DMS153 (cell line): ENCODE measurements around the gene PTPRG.

Experiments
- DNase-seq: peaks from one replicate; lab custom pipeline; 2025; lab: John Stamatoyannopoulos, UW

Gene PTPRG

DNA sequence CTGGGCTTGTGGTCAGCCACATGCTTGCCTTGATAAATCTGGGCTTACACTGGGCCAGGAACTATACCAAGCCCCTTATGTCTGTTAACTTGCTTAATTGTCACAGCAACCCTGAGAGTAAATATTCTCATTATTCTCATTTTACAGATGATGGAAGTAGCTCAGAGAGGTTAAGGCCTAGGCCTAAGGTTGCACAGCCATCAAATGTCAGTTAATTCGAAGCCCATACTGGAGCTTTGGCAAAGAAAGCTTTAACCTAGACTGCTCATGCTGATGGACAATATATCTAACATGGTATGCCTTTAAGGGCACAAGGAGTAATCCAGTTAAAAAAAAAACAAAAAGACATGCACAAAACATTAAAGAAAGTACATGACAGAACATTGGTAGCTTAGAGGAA lies 591.9 kb downstream of the PTPRG start:
- no peak for DNase-seq

DNA sequence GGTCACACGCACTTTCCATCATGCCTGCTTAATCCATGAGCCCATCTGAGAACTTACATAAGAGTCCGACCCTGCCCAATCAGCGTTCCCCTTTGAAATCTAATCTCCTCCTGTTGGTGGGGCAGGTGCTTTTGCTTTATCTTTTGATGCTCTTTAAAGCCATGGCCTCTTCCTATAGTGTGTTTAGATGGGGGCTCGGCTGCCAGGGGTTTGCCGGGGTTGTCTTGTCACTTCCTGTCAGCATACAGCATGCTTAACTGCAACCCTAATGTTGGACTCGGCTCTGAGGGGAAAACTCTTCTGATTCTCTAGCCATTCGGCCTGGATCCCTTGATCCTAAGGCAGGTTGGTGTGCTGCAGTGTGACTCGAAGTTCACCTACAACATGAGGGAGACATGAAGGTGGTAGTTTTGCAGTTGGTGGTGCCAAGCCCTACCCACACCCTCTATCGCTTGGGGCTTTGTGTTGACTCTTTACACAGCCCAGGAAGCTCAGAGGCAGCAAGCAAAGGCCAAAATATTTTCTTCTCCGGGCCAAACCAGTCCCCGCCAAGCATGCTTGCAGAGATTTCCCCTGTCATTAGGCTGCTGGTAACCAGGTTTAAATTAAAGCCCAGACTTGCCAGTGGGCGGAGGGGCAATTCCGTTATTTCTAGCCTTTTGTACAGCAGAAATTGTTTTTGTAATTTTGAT lies 593.2 kb downstream of the PTPRG start:
- no peak for DNase-seq

DNA sequence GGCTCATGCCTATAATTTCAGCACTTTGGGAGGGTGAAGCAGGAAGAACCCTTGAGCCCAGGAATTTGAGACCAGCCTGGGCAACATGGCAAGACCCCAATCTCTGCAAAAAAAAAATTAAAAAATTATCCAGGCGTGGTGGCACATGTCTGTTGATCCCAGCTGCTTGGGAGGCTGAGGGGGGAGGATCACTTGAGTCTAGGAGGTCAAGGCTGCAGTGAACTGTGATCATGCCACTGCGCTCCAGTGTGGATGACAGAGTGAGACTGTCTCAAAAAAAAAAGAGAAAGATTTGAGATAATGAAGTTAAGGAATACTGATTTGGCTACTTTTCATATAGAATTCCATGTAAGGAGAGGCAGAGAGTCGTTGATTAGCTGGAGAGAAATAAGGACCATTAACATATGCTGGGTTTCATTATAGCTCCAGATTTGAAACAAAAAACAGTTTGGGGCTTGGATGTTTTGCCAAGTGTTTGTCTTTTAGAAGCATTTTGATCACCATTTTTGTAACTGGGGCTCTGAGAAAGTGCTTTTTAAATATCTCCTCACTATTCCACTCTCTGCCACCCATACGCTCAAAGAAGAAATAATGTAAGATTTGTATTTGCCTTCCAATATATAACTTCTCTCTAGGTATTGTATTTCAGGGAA lies 597.8 kb downstream of the PTPRG start:
- DNase-seq: no peak

DNA sequence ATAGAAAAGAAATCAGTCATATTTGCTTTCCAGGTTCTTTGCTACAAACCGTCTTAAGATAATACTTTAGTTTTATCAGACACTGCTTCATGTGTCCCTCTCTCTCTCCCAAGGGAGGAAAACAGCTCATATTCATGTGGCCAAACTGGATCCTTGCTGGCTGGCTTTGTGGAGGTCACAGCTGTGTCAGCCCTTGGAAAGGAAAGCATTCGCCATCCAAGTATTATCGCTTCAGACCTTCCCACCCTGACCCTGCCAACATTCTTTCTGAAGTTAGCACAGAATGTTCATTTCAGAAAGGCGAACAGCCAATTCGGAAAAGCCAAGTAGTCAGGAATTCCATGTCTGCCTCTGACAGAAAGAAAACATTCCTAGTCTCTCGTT lies 598.3 kb downstream of the PTPRG start:
- DNase-seq: no peak

DNA sequence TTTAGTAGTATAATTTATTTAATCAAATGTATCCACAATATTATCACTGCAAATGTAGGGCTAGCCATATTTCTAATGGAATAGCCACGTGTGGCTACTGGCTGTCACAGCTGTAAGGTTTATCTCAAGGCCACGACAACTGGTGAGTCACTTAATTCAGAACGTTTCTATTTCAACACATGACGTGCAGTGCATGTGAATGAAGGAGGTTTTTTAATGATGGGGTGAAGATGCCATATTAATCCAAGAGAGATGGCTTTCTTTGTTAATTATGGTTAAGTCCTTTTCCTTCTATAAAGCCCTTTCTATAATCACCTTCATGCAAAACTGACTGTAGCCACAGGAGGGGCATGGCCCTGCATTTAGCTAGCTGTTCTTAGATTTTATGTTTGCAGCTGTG lies 600.0 kb downstream of the PTPRG start:
- no peak for DNase-seq

DNA sequence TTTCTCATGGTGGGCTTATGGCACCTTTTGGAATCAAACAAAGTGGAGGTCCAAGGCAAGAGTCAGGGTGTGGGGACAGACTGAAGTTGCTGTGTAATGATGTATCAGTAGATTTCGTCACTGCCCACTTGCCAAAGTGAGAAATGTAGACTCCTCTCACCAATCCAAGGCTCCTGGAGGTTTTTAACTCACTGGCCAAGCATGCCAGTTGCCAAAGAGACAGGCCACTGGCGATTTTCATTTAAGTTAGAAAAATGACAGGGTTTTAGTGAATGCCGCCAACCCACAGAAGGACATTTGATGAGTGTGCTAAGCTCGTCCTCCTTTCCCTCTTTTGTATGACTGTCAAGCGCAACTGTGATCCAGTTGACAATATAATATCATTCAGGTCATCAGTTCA lies 602.8 kb downstream of the PTPRG start:
- DNase-seq: no peak

DNA sequence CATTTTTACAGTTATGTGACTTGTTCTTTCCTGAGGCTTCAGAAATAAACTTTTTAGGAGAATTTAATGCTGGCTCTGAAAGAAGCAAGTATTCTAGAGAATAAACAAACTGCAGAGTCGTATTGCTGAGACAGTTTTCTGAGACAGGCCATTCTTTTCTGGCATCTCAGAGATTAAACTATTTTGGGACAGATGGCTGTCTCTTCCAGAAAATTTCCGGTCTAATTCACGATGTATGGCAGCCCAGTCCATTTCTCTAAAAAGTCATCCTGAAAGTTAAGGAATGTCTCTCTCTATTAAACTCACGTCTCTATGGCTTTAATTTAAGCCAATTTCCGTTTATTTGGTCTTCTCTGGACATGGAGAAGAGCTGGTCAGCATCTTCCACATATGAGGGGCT lies 603.4 kb downstream of the PTPRG start:
- no peak for DNase-seq

DNA sequence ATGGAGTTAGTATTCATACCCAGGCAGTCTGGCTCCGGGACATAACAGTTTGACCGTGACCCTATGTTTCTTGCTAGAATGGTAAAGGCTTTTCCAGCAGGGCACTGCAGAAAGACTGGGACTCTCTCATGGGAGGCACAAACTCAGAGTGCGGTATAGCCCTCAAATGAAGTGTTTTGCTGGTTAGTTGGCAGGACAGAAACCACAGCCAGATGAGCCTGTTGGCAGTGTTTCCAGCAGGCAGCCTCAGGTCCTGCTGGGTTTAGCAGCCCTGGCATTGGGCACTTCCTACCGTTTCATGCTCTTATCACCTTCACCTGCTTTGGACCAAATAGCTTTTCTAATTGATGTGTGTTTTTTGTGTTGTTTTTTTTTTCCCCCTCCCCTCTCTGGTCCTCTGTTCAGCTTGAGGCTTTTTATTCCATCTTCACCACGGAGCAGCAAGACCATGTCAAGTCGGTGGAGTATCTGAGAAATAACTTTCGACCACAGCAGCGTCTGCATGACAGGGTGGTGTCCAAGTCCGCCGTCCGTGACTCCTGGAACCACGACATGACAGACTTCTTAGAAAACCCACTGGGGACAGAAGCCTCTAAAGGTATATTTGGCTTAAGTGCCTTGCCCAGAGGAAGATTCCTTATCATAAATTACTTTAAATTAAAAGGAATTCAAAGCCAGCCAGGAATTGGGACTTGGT lies 606.3 kb downstream of the PTPRG start:
- DNase-seq: no peak

DNA sequence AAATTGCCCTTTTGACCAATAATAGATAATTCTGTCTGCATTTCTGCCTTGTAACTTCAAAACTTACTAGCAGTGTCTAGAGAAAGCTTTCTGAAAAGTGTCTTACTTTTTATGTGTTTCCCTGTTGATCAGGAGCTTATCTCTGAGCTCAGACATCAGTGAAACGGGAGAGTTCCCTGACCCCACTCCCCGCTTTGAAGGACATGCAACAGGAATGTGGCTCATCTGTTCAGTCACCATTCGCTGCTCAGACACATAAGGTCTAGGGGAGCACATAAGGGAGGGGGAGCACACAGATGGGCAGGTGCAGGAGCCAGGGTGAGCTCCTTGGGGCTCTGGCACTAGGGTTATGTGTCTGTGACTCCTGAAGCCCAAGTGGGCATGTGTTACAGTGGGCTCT lies 607.0 kb downstream of the PTPRG start:
- DNase-seq: no peak

DNA sequence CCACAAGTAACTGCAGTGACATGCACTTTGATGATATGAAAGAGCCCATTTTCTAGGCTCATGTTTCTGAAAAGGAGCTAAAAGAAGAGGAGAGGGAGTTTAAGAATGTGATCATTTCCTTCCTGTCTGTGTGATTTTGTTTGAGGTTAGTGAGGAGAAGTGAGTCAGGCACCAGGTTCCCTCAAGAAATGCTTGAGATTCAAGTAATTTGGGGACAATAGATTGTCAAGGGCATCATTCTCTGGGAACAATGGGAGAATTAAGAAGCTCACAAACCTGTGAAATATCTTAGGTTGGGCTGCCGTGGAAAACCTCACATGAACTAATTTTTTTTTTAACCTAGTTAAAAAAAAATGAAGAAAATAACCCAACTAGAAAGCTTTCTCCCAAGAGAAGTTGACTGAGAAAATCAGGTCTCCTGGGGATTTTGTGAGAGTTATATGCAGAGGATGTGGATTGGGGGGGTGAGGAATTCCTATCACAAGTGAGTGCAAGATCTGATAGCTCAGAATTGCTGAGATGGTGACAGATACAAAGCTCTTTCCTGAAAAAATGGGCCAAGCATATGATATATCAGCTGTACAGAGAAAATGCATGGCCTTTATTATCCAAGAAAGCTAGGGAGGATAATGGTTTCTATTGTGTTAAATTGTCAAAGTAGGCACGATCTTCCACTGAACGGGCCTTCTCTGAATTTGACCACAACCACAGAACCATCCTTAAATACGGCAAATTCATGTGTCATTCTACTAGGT lies 608.7 kb downstream of the PTPRG start:
- no peak for DNase-seq

DNA sequence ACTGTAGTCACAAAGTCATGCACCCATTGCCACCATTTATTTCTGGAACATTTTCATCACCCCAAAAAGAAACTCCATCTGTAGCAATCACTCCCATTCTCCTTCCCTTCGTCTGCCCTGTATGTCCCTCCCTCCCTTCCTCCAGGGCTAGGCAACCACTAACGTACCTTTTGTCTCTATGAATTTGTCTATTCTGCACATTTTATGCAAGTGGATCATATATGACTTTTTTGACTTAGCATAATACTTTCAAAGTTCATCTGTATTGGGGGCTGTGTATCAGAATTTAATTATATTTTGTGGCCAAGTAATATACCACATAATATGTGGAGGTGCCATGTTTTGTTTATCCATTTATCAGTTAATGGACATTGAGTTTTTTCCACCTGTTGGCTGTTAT lies 610.4 kb downstream of the PTPRG start:
- no peak for DNase-seq

DNA sequence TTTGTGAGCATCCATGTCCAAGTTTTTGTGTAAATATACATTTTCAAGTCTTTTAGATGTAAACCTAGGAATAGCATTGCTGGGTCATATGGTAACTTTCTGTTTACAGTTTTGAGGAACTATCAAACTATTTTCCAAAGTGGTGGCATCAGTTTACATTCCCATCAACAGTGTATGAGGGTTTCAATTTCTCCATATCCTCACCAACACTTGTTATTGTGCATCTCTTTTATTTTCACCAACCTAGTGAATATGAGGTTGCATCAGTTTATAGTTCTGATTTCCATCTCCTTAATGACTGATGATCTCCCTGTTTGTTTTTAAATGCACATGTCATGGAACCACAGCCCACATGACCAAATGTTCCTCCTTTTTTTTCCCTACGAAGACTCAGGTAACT lies 610.8 kb downstream of the PTPRG start:
- no peak for DNase-seq

DNA sequence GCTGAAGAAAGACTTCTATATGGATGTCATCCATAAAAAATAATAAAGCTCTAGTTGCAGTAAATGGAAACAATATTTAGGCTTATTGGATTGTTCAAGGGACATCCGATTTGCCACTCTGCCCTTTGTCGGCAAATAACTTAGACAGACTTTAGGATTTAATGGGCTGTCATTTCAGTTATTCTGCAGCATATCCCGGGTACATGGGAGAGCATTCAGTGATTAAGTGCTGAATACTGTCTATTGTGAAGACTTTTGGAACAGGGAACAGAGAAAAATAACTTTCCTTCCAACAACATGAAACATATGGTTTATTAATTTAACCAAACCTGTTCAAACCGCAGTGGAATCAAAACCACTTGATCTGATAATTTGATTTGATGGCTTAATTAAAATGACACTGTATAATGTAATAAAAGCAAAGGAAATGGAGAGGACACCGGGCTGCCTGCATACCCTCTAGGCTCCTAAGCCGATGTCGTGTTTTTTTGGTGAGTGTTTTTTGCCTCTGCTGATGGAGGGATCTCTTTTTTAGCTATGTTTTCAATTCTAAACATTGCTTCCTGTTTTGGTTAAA lies 612.7 kb downstream of the PTPRG start:
- DNase-seq: no peak

DNA sequence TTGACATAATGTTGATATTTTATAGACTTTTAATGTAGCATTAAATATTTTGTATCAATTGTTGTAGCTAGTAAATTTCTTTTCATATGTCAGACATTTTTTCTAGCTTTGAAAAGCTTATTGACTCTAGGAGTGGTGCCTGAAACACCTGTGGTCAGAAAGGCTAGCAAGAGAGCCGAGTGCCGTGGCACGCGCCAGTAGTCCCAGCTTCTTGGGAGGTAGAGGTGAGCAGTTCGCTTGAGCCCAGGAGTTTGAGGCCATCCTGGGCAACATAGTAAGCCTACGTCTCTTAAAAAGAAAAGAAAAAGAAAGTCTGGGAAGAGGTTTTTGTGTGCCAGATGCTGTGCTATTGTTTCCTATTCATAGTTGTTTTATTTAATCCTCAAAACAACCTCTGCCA lies 613.8 kb downstream of the PTPRG start:
- no peak for DNase-seq

DNA sequence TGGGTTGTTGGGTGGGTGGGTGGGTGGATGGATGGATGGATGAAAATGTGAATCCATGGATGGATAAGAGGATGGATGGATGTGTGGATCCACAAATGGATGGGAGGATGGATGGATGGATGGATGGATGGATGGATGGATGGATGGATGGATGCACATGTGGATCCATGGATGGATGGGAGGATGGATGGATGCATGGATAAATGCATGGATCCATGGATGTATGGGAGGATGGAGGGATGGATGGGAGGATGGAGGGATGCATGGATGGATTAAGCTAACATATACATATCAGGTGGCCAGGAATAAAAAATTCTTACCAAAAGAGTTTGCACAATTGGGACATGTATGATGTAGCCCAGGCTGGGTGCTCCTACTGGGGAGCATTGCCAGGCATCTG lies 616.7 kb downstream of the PTPRG start:
- no peak for DNase-seq

DNA sequence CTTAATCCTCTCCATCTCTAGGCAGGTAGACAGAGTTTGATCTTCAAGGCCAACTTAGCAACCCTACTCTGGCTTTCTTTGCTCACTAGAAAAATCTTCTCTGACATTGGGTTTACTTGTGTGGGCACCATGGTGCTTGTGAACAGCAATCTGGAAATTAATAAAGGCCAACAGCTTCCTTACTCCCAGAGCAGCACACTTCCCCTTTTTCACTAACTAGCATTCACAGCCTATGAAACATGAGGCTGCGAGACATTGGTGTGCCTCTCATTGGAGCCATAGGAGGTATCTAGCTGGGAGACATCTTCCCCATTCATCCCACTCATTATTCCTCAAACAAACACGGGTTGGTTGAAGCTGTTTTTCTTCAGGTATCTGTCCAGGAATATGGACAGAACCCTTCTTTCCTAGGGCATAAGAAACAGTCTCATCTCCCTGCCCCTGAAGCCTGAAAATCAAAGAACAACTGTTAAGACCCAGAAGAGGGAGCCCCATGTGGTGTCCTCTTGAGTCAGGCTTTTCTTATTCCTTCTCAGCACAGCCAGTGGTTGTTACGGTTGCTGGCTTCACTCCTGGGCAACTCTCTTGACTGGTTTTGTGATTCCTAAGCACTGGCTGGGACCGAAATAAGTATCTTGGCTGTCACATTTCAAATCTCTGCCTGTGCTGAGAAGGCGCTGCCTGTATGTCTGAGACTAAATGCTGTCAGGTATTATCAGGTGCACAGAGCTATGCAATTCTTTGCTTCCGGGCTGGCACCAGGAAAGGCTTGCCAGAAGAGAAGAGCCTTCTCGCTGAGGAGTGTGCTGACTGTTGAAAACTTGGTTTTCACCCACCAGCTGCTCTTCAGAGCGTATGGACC lies 617.6 kb downstream of the PTPRG start:
- DNase-seq: no peak

DNA sequence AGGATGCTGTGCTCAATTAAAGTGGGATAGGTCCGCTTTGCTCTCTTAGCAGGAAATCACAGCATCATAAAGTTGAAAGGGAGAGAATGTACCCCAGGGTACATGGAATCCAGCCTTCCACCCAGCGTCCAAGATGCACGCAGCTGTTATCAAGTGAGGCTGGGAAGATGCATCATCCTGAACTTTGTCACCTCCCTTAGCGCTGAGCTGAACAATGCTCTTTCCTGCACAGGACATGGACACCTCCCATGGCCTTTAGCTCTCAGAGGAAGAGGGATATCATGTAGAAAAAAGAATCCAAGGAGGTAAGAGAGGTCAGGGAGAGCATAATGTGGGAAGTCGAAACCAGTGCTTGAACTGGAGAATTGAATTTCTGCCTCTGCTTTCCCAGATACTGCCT lies 619.1 kb downstream of the PTPRG start:
- no peak for DNase-seq

DNA sequence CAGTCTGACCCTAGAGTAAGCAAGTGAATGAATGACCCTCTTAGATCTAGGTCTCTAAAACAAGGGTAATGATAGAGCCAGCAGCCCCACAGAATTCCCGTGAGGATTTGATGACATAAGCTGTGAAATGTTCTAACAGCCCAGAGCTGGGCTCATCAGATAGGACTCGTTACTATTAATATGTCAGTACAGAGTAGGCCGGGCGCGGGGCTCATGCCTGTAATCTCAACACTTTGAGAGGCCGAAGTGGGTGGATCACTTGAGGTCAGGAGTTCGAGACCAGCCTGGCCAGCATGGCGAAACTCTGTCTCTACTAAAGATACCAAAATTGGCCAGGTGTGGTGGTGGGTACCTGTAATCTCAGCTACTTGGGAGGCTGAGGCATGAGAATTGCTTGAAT lies 621.7 kb downstream of the PTPRG start:
- DNase-seq: no peak

DNA sequence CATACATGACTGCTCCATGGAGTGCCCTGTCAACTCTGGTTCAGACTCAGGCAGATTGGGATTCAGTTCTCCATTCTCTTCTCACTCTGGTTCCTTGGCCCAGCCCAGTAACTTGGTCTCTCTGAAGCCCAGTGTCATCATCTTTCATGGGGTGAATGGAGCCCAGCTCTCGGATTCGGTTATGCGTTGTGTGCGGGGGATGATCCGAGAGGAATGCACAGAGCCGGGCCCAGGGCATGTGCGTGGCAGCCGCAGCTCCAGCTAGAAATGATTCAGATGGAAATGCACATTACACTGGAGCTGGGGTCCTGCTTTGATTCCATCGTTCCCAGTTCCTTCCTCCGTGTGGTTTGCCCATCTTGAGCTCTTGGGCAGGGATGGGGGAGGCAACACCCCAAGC lies 622.6 kb downstream of the PTPRG start:
- no peak for DNase-seq

DNA sequence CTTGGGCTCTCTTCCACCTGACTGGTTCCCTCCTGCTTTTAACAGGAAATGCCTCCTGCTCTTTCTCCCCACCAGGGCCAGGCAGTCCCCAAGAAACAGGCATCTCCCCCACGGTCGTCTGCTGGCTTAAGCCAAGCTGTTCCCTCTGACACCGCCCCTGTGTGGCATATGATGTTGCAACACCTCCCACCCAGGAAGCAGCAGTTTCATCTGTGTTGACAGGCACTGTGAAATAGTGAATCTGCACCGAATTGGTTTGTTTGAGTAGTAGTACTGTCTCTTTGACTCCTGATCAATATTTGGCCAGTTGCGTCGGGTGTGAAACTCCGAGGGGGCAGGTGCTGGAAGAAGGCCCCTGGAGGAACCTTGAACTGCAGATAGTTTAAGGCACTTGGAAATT lies 623.2 kb downstream of the PTPRG start:
- DNase-seq: no peak

DNA sequence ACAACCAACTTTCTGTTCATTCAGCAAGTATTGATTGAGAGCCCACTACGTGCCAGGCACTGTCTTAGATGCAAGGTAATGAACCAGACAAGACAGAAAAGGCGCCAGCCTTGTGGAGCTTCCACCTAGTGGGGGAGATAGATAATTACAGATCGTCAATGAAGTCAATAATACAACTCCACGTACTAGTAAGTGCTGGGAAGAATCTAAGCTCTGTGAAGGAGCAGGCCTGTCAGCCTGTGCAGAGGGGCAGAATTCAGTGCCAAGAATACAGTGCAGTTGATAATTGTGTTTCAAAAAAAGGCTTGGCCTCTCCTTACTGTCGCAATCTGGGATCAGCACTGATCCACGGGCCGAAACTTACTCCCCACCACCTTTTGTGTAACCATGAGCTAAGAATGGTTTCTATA lies 625.7 kb downstream of the PTPRG start:
- DNase-seq: no peak
